HEK293T (cell line): ENCODE measurements around the gene ANGPTL1.

ENCODE experiments used
- FOXM1 ChIP-seq: fragments of 450-650 bp; IDR thresholded peaks from 2 replicates; pipeline ENCODE4 v1.6.1; 2017; ENCODE audit warnings: mild to moderate bottlenecking, borderline replicate concordance
- ZNF384 ChIP-seq: fragments of 450-650 bp; IDR thresholded peaks from 2 replicates; pipeline ENCODE4 v1.6.1; 2016

DNA sequence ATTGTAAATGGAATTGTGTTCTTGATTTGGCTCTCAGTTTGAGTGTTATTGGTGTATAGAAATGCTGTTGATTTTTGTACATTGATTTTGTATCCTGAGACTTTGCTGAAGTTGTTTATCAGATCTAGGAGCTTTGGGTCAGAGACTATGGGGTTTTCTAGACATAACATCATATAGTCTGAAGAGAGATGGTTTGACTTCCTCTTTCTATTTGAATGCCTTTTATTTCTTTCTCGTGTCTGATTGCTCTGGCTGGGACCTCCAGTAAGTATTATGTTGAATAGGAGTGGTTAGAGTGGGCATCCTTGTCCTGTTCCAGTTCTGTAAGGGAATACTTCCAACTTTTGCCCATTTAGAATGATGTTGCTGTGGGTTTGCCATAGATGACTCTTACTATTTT is 39.1 kb upstream of the ANGPTL1 start:
- TF ChIP-seq FOXM1, result no peak
- no peak for TF ChIP-seq ZNF384
